ENCODE data around the gene NDUFA5.
"Not testable (repeated sequence)": the region's sequence is repeated elsewhere in the genome, so short reads cannot be mapped to it uniquely, and the experiment has no call there.

DNA sequence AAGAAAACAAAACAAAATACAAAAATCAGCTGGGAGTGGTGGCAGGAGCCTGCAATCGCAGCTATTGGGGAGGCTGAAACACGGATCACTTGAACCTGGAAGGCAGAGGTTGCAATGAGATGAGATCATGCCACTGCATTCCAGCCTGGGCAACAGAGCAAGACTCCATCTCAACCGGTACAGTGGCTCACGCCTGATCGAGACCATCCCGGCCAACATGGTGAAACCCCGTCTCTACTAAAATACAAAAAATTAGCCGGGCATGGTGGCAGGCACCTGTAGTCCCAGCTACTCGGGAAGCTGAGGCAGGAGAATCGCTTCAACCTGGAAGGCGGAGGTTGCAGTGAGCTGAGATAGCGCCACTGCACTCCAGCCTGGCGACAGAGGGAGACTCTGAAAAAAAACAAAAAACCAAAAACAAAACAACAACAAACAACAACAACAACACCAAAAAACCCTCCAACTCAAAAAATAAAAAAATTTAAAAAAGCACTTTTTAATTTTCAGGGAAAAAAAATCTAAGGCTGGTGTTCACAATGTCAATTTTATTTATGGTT is 27.5 kb downstream of the NDUFA5 start:
- TF ChIP-seq, protein P1, sequence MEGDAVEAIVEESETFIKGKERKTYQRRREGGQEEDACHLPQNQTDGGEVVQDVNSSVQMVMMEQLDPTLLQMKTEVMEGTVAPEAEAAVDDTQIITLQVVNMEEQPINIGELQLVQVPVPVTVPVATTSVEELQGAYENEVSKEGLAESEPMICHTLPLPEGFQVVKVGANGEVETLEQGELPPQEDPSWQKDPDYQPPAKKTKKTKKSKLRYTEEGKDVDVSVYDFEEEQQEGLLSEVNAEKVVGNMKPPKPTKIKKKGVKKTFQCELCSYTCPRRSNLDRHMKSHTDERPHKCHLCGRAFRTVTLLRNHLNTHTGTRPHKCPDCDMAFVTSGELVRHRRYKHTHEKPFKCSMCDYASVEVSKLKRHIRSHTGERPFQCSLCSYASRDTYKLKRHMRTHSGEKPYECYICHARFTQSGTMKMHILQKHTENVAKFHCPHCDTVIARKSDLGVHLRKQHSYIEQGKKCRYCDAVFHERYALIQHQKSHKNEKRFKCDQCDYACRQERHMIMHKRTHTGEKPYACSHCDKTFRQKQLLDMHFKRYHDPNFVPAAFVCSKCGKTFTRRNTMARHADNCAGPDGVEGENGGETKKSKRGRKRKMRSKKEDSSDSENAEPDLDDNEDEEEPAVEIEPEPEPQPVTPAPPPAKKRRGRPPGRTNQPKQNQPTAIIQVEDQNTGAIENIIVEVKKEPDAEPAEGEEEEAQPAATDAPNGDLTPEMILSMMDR (IDR thresholded peaks at IDR 0.05 in 8 of 11, conservative IDR thresholded peaks at IDR 0.05 in 3 of 11), result not testable (repeated sequence)
- not testable (repeated sequence) for TF ChIP-seq POLR2AphosphoS5, POLR2A (IDR thresholded peaks at IDR 0.05)
